Stimulated activated effector memory CD8-positive, alpha-beta T cell treated with anti-CD3 and anti-CD28 coated beads, Interleukin-12 subunit alpha, Interleukin-12 subunit beta, amount 100 ng/mL, for 72 hours (primary cell): ENCODE measurements around the gene MYBBP1A.

ENCODE experiments used
- ATAC-seq: fragments of 150-1000 bp; cut with Tn5 transposase; 2 replicates; pipeline ENCODE4 v1.10.0; 2021
- DNase-seq, 2 donors: peaks; one replicate each; pipeline ENCODE4 v3.0.0; 2021 to 2022; ENCODE audit warnings: low spot score in 2 of 2
- H3K27ac Mint-ChIP-seq: one replicate; pipeline ENCODE4 v1.8.0; 2022; ENCODE audit warnings: mild to moderate bottlenecking, mixed read lengths
- H3K36me3 Mint-ChIP-seq: one replicate; pipeline ENCODE4 v1.8.0; 2022; ENCODE audit warnings: mild to moderate bottlenecking, mixed read lengths
- H3K4me1 Mint-ChIP-seq: one replicate; pipeline ENCODE4 v1.8.0; 2022; ENCODE audit warnings: mixed read lengths
- H3K4me3 Mint-ChIP-seq: one replicate; pipeline ENCODE4 v1.8.0; 2022; ENCODE audit warnings: mild to moderate bottlenecking, mixed read lengths
- H3K9me3 Mint-ChIP-seq: one replicate; pipeline ENCODE4 v1.8.0; 2022; ENCODE audit warnings: mixed read lengths

The MYBBP1A gene

GRCh38 chr17:4551796-4552525 is 3.2 kb downstream of the MYBBP1A start:
- DNase-seq = no peak
- Mint-ChIP-seq H3K4me1 (peaks cover 27% of the 10 kb centered on the region), H3K9me3 (no peaks in the 10 kb centered on the region), H3K27ac (no peak overlapping the region), H3K36me3 (peaks cover 82% of the 10 kb centered on the region), H3K4me3 (no peak overlapping the region)
- no peak for ATAC-seq

DNA sequence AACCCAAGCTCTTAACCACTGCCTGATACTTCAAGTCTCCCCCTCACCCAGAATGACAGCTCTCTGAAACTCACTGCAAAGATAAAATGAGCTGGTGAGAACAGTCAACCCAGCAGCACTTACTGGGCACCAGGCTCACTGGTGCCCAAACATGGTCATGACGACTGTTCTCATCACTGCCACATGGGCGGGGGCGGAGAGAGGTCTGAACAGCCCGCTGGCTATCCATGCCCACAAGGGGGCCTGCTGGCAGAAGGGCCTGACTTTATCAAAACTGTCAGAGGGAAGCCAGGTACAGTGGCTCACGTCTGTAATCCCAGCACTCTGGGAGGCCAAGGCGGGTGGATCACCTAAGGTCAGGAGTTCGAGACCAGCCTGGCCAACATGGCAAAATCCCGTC is 4.0 kb downstream of the MYBBP1A start:
- Mint-ChIP-seq H3K27ac (no peak overlapping the region), H3K4me1 (peaks cover 25% of the 10 kb centered on the region), H3K36me3 (peaks cover 90% of the 10 kb centered on the region), H3K9me3 (no peaks in the 10 kb centered on the region), H3K4me3 (no peak overlapping the region)
- no peak for ATAC-seq
- no peak for DNase-seq

DNA sequence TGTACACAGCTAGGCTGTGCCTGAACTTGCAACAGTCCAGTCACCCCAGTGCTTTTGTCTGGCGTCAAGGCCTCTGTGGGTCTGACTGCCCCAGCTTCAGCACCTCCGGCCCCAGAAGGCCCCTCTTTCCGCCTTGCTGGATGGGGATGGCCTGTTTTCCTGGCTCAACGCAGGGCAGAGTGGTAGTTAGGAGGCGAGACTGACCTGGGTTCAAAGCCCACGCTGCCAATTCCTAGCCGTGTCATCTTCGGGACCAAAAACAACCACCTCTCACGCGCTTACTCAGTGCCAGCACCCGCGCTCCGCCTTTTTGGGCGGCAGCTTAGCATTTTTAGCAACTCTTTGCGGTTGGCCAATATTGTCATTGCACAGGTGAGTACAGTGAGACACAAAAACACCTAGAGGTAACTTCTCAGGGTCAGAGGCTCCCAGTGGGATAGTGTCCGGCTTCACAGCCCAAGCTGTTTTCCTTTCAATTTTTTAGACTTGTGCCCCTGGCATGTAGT is 4.6 kb downstream of the MYBBP1A start:
- ATAC-seq (no peak), DNase-seq (no peak)
- peaks cover 19% of the 10 kb centered on the region for H3K4me1 Mint-ChIP-seq
- H3K4me3 Mint-ChIP-seq = no peak overlapping the region
- H3K27ac Mint-ChIP-seq = no peak overlapping the region
- H3K36me3 Mint-ChIP-seq = peaks cover 96% of the 10 kb centered on the region
- H3K9me3 Mint-ChIP-seq = no peaks in the 10 kb centered on the region

DNA sequence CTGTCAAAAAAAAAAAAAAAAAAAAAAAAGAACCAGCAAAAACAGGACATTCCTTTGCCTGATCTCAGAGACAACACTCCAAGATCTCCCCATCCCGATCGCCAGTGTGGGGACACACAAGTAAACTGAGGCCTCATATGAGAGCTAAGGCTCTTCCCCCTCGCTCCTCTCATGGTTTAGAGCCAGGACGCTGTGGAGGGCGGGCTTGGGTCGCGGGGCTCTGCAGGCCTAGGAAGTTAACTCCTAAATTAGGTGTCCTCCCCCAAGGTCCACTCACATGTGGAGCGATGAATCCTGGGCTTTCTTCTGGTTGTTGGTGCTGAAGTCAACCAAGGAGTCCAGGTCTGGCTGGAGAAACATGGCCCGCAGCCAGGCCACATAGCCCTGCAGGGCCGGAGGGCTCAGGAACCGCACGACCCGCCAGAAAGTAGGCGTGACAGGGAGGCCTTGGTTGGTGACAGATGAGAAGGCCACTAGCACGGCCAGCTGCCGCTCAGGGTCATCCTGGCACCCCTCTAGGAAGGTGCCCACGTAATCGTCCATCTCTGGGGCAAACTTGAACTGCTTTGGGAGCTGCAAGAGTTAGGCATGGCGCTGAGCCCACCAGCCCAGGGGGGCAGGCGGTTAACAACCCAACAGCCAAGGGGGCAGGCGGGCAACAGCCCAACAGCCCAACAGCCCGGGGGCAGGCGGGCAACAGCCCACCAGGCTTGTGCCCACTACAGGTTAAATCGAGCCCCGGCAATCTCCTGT is 5.2 kb downstream of the MYBBP1A start:
- H3K36me3 Mint-ChIP-seq = peaks cover 96% of the 10 kb centered on the region
- H3K27ac Mint-ChIP-seq = no peak overlapping the region

DNA sequence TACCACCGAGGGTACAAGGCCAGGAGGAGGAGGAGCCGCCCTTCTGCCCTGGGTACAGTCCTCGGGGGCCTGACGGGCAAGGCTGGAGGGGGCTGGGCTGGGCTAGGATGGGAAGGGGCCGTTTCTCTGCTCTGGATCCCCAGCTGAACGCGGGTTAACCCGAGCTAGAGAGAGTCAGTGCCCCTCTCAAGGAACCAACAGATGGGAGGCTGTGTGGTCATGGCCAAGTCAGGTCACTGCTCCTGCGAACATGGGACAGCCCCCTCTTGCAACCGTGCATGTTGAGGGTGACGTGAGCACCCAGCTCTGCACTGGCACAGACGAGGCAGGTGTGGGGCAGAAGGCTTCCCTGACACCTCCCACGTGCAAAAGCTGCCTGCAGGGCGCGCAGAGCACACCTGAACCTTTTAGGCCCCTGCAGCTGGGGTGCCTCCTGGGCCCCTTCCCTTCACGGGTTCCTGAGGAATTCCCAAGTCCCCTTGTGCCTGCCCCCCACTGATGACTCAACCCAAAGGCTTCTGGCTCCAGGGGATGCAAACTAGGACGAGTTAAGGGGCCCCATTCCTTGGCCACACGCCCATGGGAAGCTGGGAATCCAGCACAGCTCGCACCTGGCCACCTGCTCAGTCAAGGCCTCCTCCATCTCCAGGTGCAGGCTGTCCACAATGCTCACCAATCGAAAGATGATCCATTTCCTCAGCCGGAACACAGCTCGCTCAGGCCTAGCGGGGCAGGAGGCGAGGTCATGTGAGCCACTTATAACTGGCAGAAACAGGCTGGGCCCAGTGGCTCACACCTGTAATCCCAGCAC is 6.3 kb downstream of the MYBBP1A start:
- H3K36me3 Mint-ChIP-seq = peaks cover 93% of the 10 kb centered on the region
- no peaks in the 10 kb centered on the region for H3K9me3 Mint-ChIP-seq
- no peak overlapping the region for H3K4me3 Mint-ChIP-seq
- DNase-seq (no peak), ATAC-seq (no peak)
- peak overlapping the region; percentile 43 for H3K27ac Mint-ChIP-seq
- H3K4me1 Mint-ChIP-seq = peaks cover 4% of the 10 kb centered on the region

More for the DNA sequence above, 5.2 kb downstream of the MYBBP1A start:
- ATAC-seq = no peak
- H3K9me3 Mint-ChIP-seq = no peaks in the 10 kb centered on the region
- DNase-seq = no peak
- H3K4me3 Mint-ChIP-seq = no peak overlapping the region
- H3K4me1 Mint-ChIP-seq = peaks cover 14% of the 10 kb centered on the region

- no peak overlapping the region for H3K27ac Mint-ChIP-seq
- H3K36me3 Mint-ChIP-seq = peaks cover 92% of the 10 kb centered on the region
- ATAC-seq (no peak), DNase-seq (no peak)
- H3K9me3 Mint-ChIP-seq = no peaks in the 10 kb centered on the region
- H3K4me1 Mint-ChIP-seq = no peaks in the 10 kb centered on the region
- no peak overlapping the region for H3K4me3 Mint-ChIP-seq
Observed at GRCh38 chr17:4548061-4548461, 7.1 kb downstream of the MYBBP1A start.

GRCh38 chr17:4547118-4547906 is 7.9 kb downstream of the MYBBP1A start:
- peaks cover 92% of the 10 kb centered on the region for H3K36me3 Mint-ChIP-seq
- no peaks in the 10 kb centered on the region for H3K4me1 Mint-ChIP-seq
- H3K4me3 Mint-ChIP-seq = no peak overlapping the region
- H3K27ac Mint-ChIP-seq = no peak overlapping the region
- DNase-seq = no peak
- ATAC-seq = no peak
- no peaks in the 10 kb centered on the region for H3K9me3 Mint-ChIP-seq

- DNase-seq (no peak), ATAC-seq (no peak)
- no peaks in the 10 kb centered on the region for H3K4me1 Mint-ChIP-seq
- H3K27ac Mint-ChIP-seq = no peak overlapping the region
- H3K36me3 Mint-ChIP-seq = peaks cover 91% of the 10 kb centered on the region
- no peaks in the 10 kb centered on the region for H3K9me3 Mint-ChIP-seq
- no peak overlapping the region for H3K4me3 Mint-ChIP-seq
Observed at GRCh38 chr17:4545217-4545951, 9.8 kb downstream of the MYBBP1A start.

DNA sequence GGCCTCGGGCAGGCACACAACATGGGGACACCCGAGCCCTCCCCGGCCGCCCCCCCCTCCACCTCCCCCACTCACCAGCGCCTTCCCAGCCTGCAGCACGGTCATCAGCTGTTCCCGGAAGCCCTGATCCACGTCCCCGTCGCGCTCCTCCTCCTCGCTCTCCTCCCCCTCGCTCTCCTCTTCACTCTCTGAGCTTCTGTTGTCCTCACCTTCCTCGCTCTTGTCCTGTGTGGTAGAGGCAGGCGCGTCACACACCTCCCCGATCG is 10.3 kb downstream of the MYBBP1A start:
- peaks cover 91% of the 10 kb centered on the region for H3K36me3 Mint-ChIP-seq
- H3K4me1 Mint-ChIP-seq = no peaks in the 10 kb centered on the region
- H3K9me3 Mint-ChIP-seq = no peaks in the 10 kb centered on the region
- ATAC-seq (no peak), DNase-seq (no peak)
- H3K27ac Mint-ChIP-seq = no peak overlapping the region
- no peak overlapping the region for H3K4me3 Mint-ChIP-seq

DNA sequence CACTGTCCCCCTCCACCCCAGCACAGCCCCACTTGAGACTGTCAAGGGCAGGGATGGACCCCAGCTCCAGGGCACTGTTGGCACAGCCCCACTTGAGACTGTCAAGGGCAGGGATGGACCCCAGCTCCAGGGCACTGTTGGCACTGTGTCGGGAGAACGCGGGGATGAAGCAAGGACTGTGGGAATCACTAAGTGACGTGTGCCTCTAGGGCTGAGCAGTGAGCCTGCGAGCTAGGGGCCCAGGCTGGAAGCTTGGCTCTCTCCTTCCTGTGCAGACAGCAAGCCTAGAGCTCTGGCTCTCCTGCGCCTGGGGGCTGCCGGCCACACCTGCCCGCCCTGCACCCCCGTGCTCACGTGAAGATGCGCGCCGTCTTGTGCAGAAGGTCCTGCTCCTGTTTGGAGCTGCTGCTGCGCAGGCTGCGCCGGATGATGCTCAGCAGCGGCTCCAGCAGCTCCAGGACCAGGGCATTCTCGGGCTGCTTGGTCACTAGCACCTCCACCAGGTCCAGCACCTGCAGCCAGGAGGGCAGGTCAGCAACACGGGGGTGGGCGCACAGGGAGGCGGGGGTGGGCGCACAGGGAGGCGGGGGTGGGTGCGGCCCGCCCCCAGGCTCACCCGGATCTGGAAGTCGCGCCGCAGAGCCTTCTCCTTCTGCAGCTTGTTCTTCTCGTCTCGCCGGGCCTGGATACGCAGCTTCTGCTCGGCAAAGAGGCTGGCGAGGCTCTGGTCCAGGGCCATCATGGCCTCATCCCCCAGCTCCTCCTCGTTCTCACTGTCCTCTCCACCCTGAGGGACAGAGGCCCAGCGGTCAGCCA is 10.8 kb downstream of the MYBBP1A start:
- no peak for ATAC-seq
- H3K36me3 Mint-ChIP-seq = peaks cover 91% of the 10 kb centered on the region
- H3K4me1 Mint-ChIP-seq = no peaks in the 10 kb centered on the region
- no peak for DNase-seq
- no peaks in the 10 kb centered on the region for H3K9me3 Mint-ChIP-seq
- H3K27ac Mint-ChIP-seq = no peak overlapping the region
- no peak overlapping the region for H3K4me3 Mint-ChIP-seq

DNA sequence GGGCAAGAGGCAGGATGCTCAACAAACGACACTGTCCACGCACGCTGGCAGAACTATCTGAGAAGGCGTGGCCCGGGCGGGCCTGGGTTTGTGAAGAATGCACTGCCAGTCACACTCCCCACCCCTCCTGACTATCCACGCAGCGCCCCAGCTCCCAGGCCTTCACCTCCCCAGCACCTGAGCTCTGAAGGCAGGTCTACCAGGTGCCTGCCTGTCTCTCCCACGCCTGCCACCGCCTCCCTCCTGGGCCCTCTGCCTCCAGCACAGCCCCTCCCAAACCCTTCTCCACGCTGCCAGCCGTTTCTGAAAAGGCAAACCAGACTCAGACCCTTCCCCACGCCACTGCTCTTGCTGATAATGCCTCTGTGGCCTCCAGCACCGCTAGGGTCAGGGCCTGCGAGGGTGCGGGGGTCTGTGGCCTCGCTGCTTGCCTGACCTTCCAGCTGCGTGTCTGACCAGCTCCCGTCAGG is 11.6 kb downstream of the MYBBP1A start:
- no peak overlapping the region for H3K27ac Mint-ChIP-seq
- no peaks in the 10 kb centered on the region for H3K9me3 Mint-ChIP-seq
- ATAC-seq = no peak

DNA sequence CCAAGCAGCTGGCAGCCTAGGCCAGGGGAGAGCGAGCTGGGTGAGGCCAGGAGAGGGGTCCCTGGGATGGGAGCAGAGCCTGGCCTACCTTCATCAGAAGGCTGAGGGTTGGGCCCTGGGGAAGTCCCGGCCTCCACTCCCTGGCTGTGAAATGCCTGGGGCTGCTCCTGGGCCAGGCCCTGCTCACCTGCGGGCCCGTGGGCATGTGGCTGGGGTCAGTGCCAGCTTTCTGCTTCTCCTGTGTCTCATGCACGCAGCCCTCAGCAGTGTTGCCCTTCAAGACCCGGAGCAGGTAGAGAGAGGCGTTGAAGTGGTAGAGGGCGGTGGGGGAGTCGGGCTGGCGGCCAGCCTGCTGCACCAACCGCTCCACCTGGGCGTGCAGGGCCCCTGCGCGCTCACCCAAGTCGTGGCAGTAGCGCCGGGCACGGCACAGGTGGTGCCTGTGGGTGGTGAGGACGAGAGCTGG is 12.4 kb downstream of the MYBBP1A start:
- Mint-ChIP-seq H3K4me3 (no peak overlapping the region), H3K9me3 (no peaks in the 10 kb centered on the region), H3K27ac (no peak overlapping the region), H3K36me3 (peaks cover 86% of the 10 kb centered on the region), H3K4me1 (no peaks in the 10 kb centered on the region)
- DNase-seq (no peak), ATAC-seq (no peak)

More for the DNA sequence above, 11.6 kb downstream of the MYBBP1A start:
- Mint-ChIP-seq H3K4me3 (no peak overlapping the region), H3K36me3 (peaks cover 94% of the 10 kb centered on the region), H3K4me1 (no peaks in the 10 kb centered on the region)
- no peak for DNase-seq

DNA sequence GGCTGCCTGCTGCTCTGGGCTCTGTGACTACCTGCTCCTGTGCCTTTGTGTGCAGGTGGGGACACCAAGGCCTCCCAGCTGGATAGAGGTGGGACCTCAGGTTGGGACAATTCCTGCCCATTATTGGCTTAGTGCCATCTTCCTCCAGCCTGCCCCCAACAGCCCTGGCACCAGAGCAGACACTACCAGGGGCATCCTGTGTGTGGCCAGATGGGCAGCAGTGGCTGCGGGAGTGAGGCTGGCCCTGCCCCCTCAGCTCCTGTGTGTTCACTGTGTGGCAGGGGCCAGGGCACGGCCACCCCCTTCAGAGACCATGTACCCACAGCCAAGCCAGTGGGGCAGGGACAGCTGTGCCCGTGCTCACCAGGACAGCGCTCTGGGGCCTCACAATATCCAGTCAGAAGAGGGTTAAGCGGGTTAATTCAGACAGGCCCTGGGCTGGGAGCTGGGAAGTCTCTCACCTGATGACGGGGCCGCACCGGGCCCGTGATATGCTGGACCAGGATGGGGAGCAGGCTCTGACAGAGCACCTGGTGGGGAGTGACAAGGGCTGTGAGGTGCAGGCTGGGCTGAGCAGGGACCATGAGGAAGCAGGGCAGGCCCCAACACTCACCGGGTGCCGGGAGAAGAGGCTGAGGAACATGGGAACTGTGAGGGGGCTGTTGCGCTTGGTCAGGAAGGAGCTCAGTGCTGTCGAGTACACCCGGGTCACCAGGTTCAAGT is 13.0 kb downstream of the MYBBP1A start:
- peaks cover 81% of the 10 kb centered on the region for H3K36me3 Mint-ChIP-seq
- H3K27ac Mint-ChIP-seq = no peak overlapping the region
- no peaks in the 10 kb centered on the region for H3K4me1 Mint-ChIP-seq
- ATAC-seq (no peak), DNase-seq (no peak)
- H3K9me3 Mint-ChIP-seq = no peaks in the 10 kb centered on the region
- no peak overlapping the region for H3K4me3 Mint-ChIP-seq
